SW480 (cell line): ENCODE data around the gene CEP135.

ENCODE experiments used
- DNase-seq: peaks from one replicate; pipeline ENCODE4 v3.0.0-alpha.2; 2016; ENCODE audit warnings: low spot score

The CEP135 gene

GRCh38 chr4:56080384-56080783 is 131.6 kb downstream of the CEP135 start:
- DNase-seq = no peak

- no peak for DNase-seq
Measured at GRCh38 chr4:56082829-56083228, 134.1 kb downstream of the CEP135 start.
